NCI-H2196 (cell line): ENCODE measurements around the gene SLC6A12.
"Not testable (repeated sequence)": the region's sequence is repeated elsewhere in the genome, so short reads cannot be mapped to it uniquely, and the experiment has no call there.

Experiments used
- DNase-seq: peaks from one replicate; lab custom pipeline; 2025; ENCODE audit not compliant: unreplicated experiment; lab: John Stamatoyannopoulos, UW

Gene SLC6A12

GRCh38 chr12:218728-219590 lies 5.0 kb upstream of the SLC6A12 start:
- DNase-seq: no peak

- no peak for DNase-seq
Measured at GRCh38 chr12:218221-218620, 4.3 kb upstream of the SLC6A12 start.

- DNase-seq: not testable (repeated sequence)
Measured at GRCh38 chr12:217029-217428, 3.1 kb upstream of the SLC6A12 start.

GRCh38 chr12:215116-215515 lies 1.2 kb upstream of the SLC6A12 start:
- DNase-seq: no peak

GRCh38 chr12:213527-213932 lies 427 bp downstream of the SLC6A12 start:
- DNase-seq: no peak

GRCh38 chr12:212715-213526 lies 1.0 kb downstream of the SLC6A12 start:
- DNase-seq: no peak

- DNase-seq: no peak
Measured at GRCh38 chr12:212415-212714, 1.6 kb downstream of the SLC6A12 start.

GRCh38 chr12:211639-212414 lies 2.1 kb downstream of the SLC6A12 start:
- DNase-seq: no peak

GRCh38 chr12:211142-211465 lies 2.9 kb downstream of the SLC6A12 start:
- DNase-seq: no peak

GRCh38 chr12:210277-211141 lies 3.4 kb downstream of the SLC6A12 start:
- no peak for DNase-seq

GRCh38 chr12:209851-210250 lies 4.1 kb downstream of the SLC6A12 start:
- DNase-seq: no peak

GRCh38 chr12:209246-209645 lies 4.7 kb downstream of the SLC6A12 start:
- no peak for DNase-seq

- DNase-seq: no peak
Measured at GRCh38 chr12:208813-209212, 5.1 kb downstream of the SLC6A12 start.

- no peak for DNase-seq
Measured at GRCh38 chr12:207804-208203, 6.2 kb downstream of the SLC6A12 start.

GRCh38 chr12:206746-207440 lies 7.1 kb downstream of the SLC6A12 start:
- DNase-seq: no peak

- no peak for DNase-seq
Measured at GRCh38 chr12:205026-205425, 8.9 kb downstream of the SLC6A12 start.

GRCh38 chr12:204261-204678 lies 9.7 kb downstream of the SLC6A12 start:
- DNase-seq: no peak

- no peak for DNase-seq
Measured at GRCh38 chr12:203462-204260, 10.3 kb downstream of the SLC6A12 start.

GRCh38 chr12:203074-203461 lies 10.9 kb downstream of the SLC6A12 start:
- no peak for DNase-seq
